Brain microvascular endothelial cell (primary cell): Measurements from ENCODE around the gene SENP6.
"Not testable (repeated sequence)": the region's sequence is repeated elsewhere in the genome, so short reads cannot be mapped to it uniquely, and the experiment has no call there.

Source experiments
- DNase-seq: peaks from one replicate; pipeline ENCODE4 v3.0.0-alpha.2; 2020
- H3K27ac ChIP-seq: fragments of 250-450 bp; sonication (Bioruptor Pico); 2 replicates; pipeline ENCODE4 v1.5.1; 2020; ENCODE audit warnings: mild to moderate bottlenecking, moderate library complexity
- H3K27me3 ChIP-seq: fragments of 250-450 bp; sonication (Bioruptor Pico); replicated peaks from 2 replicates; pipeline ENCODE4 v1.5.1; 2020; ENCODE audit warnings: mild to moderate bottlenecking
- H3K36me3 ChIP-seq: fragments of 250-450 bp; sonication (Bioruptor Pico); replicated peaks from 2 replicates; pipeline ENCODE4 v1.5.1; 2020; ENCODE audit warnings: mild to moderate bottlenecking
- H3K4me3 ChIP-seq: 2 replicates; pipeline ENCODE4 v1.5.1; 2011; ENCODE audit warnings: low read depth, mild to moderate bottlenecking, control low read depth, low read length, moderate library complexity
- in situ Hi-C: cut with HindIII; loops from 2 replicates; pipeline ENCODE4 v1.10.0; 2017; ENCODE audit warnings: low sequenced_read_pairs, low pct_ligation_motif_present
- TF ChIP-seq, protein P1 (sequence below): IDR thresholded peaks from 2 replicates; pipeline ENCODE4 v1.5.1; 2011; ENCODE audit warnings: low read depth, mild to moderate bottlenecking, moderate library complexity, low read length, control low read depth, inconsistent platforms; ENCODE audit errors: missing control alignments

SENP6 gene

DNA sequence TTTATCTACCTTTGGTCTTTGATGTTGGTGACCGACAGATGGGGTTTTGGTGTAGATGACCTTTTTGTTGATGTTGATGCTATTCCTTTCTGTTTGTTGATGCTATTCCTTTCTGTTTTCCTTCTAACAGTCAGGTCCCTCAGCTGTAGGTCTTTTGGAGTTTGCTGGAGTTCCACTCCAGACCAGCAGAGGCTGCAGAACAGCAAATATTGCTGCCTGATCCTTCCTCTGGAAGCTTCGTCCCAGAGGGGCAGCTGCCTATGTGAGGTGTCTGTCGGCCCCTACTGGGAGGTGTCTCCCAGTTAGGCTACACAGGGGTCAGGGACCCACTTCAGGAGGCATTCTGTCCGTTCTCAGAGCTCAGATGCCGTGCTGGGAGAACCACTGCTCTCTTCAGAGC, 85.9 kb downstream of the SENP6 start:
- H3K4me3 ChIP-seq, H3K27me3 ChIP-seq, DNase-seq, H3K27ac ChIP-seq, in situ Hi-C loops: not testable (repeated sequence)
- TF ChIP-seq, protein P1, sequence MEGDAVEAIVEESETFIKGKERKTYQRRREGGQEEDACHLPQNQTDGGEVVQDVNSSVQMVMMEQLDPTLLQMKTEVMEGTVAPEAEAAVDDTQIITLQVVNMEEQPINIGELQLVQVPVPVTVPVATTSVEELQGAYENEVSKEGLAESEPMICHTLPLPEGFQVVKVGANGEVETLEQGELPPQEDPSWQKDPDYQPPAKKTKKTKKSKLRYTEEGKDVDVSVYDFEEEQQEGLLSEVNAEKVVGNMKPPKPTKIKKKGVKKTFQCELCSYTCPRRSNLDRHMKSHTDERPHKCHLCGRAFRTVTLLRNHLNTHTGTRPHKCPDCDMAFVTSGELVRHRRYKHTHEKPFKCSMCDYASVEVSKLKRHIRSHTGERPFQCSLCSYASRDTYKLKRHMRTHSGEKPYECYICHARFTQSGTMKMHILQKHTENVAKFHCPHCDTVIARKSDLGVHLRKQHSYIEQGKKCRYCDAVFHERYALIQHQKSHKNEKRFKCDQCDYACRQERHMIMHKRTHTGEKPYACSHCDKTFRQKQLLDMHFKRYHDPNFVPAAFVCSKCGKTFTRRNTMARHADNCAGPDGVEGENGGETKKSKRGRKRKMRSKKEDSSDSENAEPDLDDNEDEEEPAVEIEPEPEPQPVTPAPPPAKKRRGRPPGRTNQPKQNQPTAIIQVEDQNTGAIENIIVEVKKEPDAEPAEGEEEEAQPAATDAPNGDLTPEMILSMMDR: peak; percentile 22
- H3K36me3 ChIP-seq: peaks cover 19% of the 10 kb centered on the region

DNA sequence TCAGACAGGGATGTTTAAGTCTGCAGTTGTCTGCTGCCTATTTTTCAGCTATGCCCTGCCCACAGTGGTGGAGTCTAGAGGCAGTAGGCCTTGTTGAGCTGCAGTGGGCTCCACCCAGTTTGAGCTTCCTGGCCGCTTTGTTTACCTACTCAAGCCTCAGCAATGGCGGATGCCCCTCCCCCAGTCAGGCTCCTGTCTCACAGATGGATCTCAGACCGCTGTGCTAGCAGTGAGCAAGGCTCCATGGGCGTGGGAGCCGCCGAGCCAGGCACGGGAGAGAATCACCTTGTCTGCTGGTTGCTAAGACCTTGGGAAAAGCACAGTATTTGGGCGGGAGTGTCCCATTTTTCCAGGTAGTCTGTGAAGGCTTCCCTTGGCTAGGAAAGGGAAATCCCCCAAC, 86.3 kb downstream of the SENP6 start:
- H3K4me3 ChIP-seq, H3K27me3 ChIP-seq, DNase-seq, in situ Hi-C loops, H3K27ac ChIP-seq: not testable (repeated sequence)
- peaks cover 19% of the 10 kb centered on the region for H3K36me3 ChIP-seq

DNA sequence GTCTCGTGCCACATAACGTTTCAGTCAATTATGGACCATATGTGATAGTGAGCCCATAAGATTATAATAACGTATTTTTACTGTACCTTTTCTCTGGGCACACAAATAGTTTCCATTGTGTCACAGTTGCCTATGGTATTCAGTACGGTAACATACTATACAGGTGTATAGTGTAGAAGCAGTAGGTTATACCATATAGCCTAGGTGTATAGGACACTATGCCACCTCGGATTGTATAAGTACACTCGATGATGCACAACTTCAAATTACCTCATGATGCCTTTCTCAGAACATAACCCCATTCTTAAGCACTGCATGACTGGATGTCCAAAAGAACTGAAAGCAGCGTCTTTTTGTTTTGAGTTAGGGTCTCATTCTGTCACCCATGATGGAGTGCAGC, 87.9 kb downstream of the SENP6 start:
- Histone ChIP-seq H3K36me3 (peaks cover 19% of the 10 kb centered on the region), H3K4me3 (no peak overlapping the region), H3K27me3 (no peaks in the 10 kb centered on the region), H3K27ac (no peak overlapping the region)
- DNase-seq: no peak
- in situ Hi-C loops: no loop called here
- TF ChIP-seq, protein P1: no peak

DNA sequence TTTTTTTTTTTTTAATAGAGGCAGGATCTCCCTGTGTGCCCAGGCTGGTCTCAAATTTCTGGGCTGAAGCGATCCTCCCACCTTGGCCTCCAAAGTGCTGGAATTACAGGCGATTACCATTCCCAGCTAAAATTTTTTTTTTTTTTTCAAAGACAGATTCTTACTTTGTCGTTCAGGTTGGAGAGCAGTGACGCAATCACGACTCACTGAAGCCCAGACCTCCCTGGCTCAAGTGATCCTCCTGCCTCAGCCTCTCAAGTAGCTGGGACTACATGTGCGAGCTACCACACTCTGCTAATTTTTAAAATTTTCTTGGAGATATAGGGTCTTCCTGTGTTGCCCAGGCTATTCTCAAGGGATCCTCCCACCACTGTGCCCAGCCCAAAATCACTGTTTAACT, 89.3 kb downstream of the SENP6 start:
- Histone ChIP-seq H3K4me3 (no peak overlapping the region), H3K36me3 (peaks cover 19% of the 10 kb centered on the region), H3K27me3 (no peaks in the 10 kb centered on the region), H3K27ac (no peak overlapping the region)
- DNase-seq: peak; percentile 25
- TF ChIP-seq, protein P1: no peak
- in situ Hi-C loops: no loop called here

DNA sequence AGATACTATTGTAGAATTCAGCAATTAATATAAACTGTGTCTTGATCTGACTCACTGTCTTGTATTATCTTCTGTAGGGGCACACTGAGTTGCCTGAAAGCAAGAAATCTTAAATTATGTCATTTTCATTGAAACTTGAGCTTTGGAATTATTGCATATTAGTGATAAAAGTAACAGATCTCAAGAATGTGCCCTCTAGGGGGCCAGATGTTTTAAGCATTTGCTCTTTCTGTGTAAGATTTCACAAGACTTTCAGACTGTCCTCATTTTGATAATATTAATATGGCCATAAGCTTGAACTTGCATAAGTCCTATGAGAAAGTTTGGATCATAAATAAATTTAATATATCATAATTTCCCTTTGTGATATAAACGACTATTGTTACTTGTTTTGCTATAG, 91.9 kb downstream of the SENP6 start:
- H3K27ac ChIP-seq: no peak overlapping the region
- peaks cover 21% of the 10 kb centered on the region for H3K36me3 ChIP-seq
- H3K27me3 ChIP-seq: no peaks in the 10 kb centered on the region
- DNase-seq: peak; percentile 48
- TF ChIP-seq, protein P1: peak; percentile 24
- in situ Hi-C loops: no loop called here
- H3K4me3 ChIP-seq: no peak overlapping the region

DNA sequence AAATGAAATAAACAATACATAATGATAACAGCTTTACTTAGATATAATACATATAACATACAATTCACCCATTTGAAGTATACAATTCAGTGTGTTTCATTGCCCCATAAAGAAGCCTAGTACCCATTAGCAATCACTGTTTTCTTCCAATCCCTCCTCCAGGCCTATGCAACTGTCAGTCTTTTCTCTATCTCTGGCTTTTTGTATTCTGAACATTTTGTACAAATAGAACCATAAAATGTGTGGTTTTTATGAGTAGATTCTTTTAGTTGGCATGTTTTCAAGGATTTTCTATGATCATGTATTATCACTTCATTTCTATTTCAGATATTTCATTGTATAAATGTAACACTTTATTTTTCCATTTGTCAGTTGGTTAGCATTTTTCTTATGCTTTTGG, 92.7 kb downstream of the SENP6 start:
- TF ChIP-seq, protein P1: no peak
- Histone ChIP-seq H3K4me3 (no peak overlapping the region), H3K27me3 (no peaks in the 10 kb centered on the region), H3K36me3 (peaks cover 17% of the 10 kb centered on the region), H3K27ac (no peak overlapping the region)
- in situ Hi-C loops: no loop called here
- DNase-seq: no peak

DNA sequence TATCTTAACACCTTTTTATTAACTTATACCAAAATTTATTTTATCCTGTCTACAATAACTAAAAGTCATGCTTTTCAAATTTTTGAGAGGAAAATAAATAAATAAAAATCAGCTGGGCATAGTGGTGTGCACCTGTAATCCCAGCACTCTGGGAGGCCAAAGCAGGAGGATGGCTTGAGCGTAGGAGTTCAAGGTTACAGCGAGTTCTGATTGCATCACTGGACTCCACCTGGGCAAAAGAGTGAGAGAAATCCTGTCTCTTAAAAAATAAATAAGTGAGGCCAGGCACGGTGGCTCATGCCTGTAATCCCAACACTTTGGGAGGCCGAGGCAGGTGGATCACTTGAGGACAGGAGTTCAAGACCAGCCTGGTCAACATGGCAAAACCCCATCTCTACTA, 106.7 kb downstream of the SENP6 start:
- peaks cover 35% of the 10 kb centered on the region for H3K36me3 ChIP-seq
- in situ Hi-C loops, H3K4me3 ChIP-seq, H3K27ac ChIP-seq, DNase-seq, H3K27me3 ChIP-seq: not testable (repeated sequence)
